ENCODE data around the gene PALLD.
"Not testable (repeated sequence)": the region's sequence is repeated elsewhere in the genome, so short reads cannot be mapped to it uniquely, and the experiment has no call there.

The PALLD gene

GRCh38 chr4:168725930-168726329 lies 229.1 kb downstream of the PALLD start:
- DNase-seq (ENCODE audit: low spot score) (no peak), FAIRE-seq (no peak)

- FAIRE-seq; DNase-seq (ENCODE audit: low spot score): not testable (repeated sequence)
These were observed 230.3 kb downstream of the PALLD start for GRCh38 chr4:168727181-168727580.

- DNase-seq (ENCODE audit: low spot score) (no peak), FAIRE-seq (no peak)
These were observed 234.3 kb downstream of the PALLD start for GRCh38 chr4:168731006-168731636.

- DNase-seq (ENCODE audit: low spot score) (no peak), FAIRE-seq (no peak)
These were observed 235.0 kb downstream of the PALLD start for GRCh38 chr4:168731706-168732414.

- DNase-seq (ENCODE audit: low spot score) (no peak), FAIRE-seq (no peak)
These were observed 235.9 kb downstream of the PALLD start for GRCh38 chr4:168732714-168733113.

- DNase-seq (ENCODE audit: low spot score) (no peak), FAIRE-seq (no peak)
These were observed 238.1 kb downstream of the PALLD start for GRCh38 chr4:168734703-168735678.

GRCh38 chr4:168735735-168736134 lies 238.9 kb downstream of the PALLD start:
- DNase-seq (ENCODE audit: low spot score) (no peak), FAIRE-seq (no peak)

GRCh38 chr4:168736860-168737805 lies 240.3 kb downstream of the PALLD start:
- no peak for DNase-seq (ENCODE audit: low spot score)
- no peak for FAIRE-seq

- DNase-seq (ENCODE audit: low spot score) (no peak), FAIRE-seq (no peak)
These were observed 240.9 kb downstream of the PALLD start for GRCh38 chr4:168737806-168738172.

GRCh38 chr4:168739886-168740285 lies 243.0 kb downstream of the PALLD start:
- FAIRE-seq (no peak), DNase-seq (ENCODE audit: low spot score) (no peak)

GRCh38 chr4:168740691-168741090 lies 243.8 kb downstream of the PALLD start:
- DNase-seq (ENCODE audit: low spot score) (no peak), FAIRE-seq (no peak)

- FAIRE-seq: no peak
- DNase-seq (ENCODE audit: low spot score): no peak
These were observed 244.7 kb downstream of the PALLD start for GRCh38 chr4:168741281-168742173.

GRCh38 chr4:168743131-168743530 lies 246.3 kb downstream of the PALLD start:
- DNase-seq (ENCODE audit: low spot score): no peak
- FAIRE-seq: no peak

GRCh38 chr4:168743601-168744000 lies 246.7 kb downstream of the PALLD start:
- DNase-seq (ENCODE audit: low spot score) (no peak), FAIRE-seq (no peak)

- DNase-seq (ENCODE audit: low spot score): no peak
These were observed 247.2 kb downstream of the PALLD start for GRCh38 chr4:168744021-168744420.

GRCh38 chr4:168748807-168749206 lies 252.0 kb downstream of the PALLD start:
- DNase-seq (ENCODE audit: low spot score) (no peak), FAIRE-seq (no peak)

More at GRCh38 chr4:168744021-168744420, 247.2 kb downstream of the PALLD start:
- no peak for FAIRE-seq

GRCh38 chr4:168751263-168752225 lies 254.7 kb downstream of the PALLD start:
- FAIRE-seq (no peak), DNase-seq (ENCODE audit: low spot score) (no peak)

GRCh38 chr4:168755598-168756477 lies 259.0 kb downstream of the PALLD start:
- FAIRE-seq: no peak
- DNase-seq (ENCODE audit: low spot score): no peak

Measured in urothelium cell line (cell line).